AG09319 (cell line): Measurements from ENCODE around the gene TP53I11.
A peak's percentile ranks its signal among the peaks of the same experiment; 100 is the strongest.

Source experiments
- DNase-seq: peaks from one replicate; pipeline ENCODE4 v3.0.0-alpha.2; 2010; ENCODE audit warnings: low read depth; ENCODE audit errors: extremely low read depth
- CTCF ChIP-seq: IDR thresholded peaks from 2 replicates; pipeline ENCODE4 v1.5.1; 2011; ENCODE audit warnings: low read depth, mild to moderate bottlenecking, inconsistent platforms, low read length, moderate library complexity

The TP53I11 gene

GRCh38 chr11:44912270-44912987, 38.3 kb downstream of the TP53I11 start:
- DNase-seq: no peak
- TF ChIP-seq CTCF: no peak

GRCh38 chr11:44911029-44911814, 39.5 kb downstream of the TP53I11 start:
- TF ChIP-seq CTCF: peak; percentile 70
- peak; percentile 43 for DNase-seq

- no peak for TF ChIP-seq CTCF
- no peak for DNase-seq
Observed at GRCh38 chr11:44910591-44910990, 40.1 kb downstream of the TP53I11 start.

GRCh38 chr11:44909557-44909956, 41.1 kb downstream of the TP53I11 start:
- DNase-seq: no peak
- no peak for TF ChIP-seq CTCF

DNA sequence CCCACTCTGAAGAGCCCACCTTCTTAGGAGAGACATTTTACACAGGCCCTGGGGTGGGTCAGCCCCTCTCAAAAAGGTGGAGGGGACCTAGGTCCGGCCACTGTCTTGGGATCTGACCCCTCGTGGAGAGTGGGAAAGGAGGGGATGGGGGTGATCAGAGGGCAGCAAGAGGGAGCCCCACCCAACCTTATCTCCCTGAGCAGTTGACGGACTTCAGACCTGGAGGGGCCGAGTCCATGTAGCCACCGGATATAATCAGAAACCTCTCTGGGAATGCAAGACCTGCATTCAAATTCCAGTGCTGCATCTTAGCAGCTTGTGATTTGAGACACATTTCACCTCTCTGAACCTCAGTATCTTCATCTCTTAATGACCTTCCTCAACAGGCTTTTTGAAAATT, 44.0 kb downstream of the TP53I11 start:
- no peak for TF ChIP-seq CTCF
- DNase-seq: no peak

- no peak for DNase-seq
- TF ChIP-seq CTCF: no peak
Observed at GRCh38 chr11:44905131-44905866, 45.4 kb downstream of the TP53I11 start.
